Nephron (organoid): ENCODE results near the gene RALGPS1.

Experiments
- H3K27ac Mint-ChIP-seq, 3 experiments: 2 replicates each; pipeline ENCODE4 v1.8.0; 2020; ENCODE audit warnings: mixed read lengths in 3 of 3, mild to moderate bottlenecking in 2 of 3, moderate library complexity in 1 of 3
- H3K27me3 Mint-ChIP-seq: 2 replicates; pipeline ENCODE4 v1.8.0; 2021; ENCODE audit warnings: low read depth, mild to moderate bottlenecking, moderate library complexity, mixed read lengths
- H3K36me3 Mint-ChIP-seq: 2 replicates; pipeline ENCODE4 v1.8.0; 2020; ENCODE audit warnings: low read depth, mixed read lengths
- H3K4me1 Mint-ChIP-seq: 2 replicates; pipeline ENCODE4 v1.8.0; 2020; ENCODE audit warnings: mixed read lengths
- H3K4me3 Mint-ChIP-seq, 3 experiments: 2 replicates each; pipeline ENCODE4 v1.8.0; 2020; ENCODE audit warnings: mild to moderate bottlenecking in 3 of 3, mixed read lengths in 3 of 3, moderate library complexity in 2 of 3
- H3K9me3 Mint-ChIP-seq: 2 replicates; pipeline ENCODE4 v1.8.0; 2020; ENCODE audit warnings: mixed read lengths
- TF ChIP-seq, protein P1 (sequence below), 3 experiments: fragments of 200-600 bp; sonication (generic); IDR thresholded peaks; one replicate each; pipeline ENCODE4 v1.5.0; 2021; ENCODE audit warnings: antibody characterized with exemption in 3 of 3; ENCODE audit not compliant: unreplicated experiment in 3 of 3

RALGPS1 gene

DNA sequence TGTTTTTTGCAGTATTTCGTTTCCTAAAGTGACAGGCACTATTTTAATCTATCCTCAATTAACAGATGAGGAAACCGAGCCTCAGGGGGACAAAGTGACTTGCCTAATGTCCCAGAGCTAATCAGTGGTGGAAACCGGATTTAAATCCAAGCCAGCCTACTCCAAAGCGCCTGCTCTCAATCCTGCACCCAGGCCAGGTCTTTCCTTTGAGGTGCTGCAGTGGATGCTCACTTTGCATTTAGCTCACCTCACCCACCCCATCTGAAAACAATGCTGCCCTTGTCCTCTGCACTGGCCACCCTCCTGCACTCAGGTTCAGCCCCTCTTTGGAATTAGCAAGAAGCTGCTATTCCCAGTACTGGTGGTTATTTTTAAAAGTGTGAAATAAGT lies 191.9 kb downstream of the RALGPS1 start:
- Mint-ChIP-seq H3K27me3 (peaks cover 4% of the 10 kb centered on the region), H3K4me1 (peaks cover 29% of the 10 kb centered on the region), H3K27ac (no peak overlapping the region), H3K36me3 (peaks cover 42% of the 10 kb centered on the region), H3K4me3 (no peak overlapping the region), H3K9me3 (no peaks in the 10 kb centered on the region)
- TF ChIP-seq, protein P1, sequence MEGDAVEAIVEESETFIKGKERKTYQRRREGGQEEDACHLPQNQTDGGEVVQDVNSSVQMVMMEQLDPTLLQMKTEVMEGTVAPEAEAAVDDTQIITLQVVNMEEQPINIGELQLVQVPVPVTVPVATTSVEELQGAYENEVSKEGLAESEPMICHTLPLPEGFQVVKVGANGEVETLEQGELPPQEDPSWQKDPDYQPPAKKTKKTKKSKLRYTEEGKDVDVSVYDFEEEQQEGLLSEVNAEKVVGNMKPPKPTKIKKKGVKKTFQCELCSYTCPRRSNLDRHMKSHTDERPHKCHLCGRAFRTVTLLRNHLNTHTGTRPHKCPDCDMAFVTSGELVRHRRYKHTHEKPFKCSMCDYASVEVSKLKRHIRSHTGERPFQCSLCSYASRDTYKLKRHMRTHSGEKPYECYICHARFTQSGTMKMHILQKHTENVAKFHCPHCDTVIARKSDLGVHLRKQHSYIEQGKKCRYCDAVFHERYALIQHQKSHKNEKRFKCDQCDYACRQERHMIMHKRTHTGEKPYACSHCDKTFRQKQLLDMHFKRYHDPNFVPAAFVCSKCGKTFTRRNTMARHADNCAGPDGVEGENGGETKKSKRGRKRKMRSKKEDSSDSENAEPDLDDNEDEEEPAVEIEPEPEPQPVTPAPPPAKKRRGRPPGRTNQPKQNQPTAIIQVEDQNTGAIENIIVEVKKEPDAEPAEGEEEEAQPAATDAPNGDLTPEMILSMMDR (IDR thresholded peaks at IDR 0.05; ENCODE audit: unreplicated experiment in 3 of 3) = no peak

DNA sequence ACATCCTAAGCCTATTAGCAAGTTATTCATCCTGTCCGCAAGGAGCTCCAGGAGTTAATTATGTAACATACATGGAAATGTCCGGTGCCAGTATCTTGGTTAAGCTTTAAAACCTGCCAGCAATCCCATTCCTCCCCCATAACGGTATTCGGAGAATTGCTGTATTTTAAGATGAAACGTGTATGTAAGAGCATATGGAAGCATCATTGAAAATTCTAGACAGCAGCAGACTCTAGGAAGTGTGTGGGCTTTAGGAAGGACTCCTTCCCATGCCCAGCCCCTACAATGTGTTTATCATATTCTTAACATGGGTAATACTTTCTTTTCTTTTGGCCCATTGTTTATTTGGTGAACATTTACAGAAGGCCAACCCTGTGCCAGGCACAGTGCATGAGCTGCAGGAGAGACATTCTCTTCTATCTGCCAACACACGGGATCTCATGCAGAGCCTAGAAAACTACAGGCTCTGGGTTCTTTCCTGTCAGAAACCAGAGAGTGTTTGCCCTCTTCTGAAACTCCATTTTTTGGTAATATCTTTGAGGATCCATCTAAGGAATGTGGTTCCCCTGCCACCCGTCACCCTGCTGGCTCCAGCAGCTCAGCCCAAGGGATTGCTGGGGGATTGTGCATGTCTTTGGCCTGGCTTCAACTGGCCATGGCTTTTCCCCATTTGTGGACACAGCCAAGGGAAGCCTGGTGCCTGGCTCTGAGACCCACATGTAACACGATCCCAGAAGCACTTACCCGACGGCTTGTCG lies 192.8 kb downstream of the RALGPS1 start:
- TF ChIP-seq, protein P1 (IDR thresholded peaks at IDR 0.05; ENCODE audit: unreplicated experiment in 3 of 3) = no peak
- Mint-ChIP-seq H3K27ac (no peak overlapping the region), H3K9me3 (no peaks in the 10 kb centered on the region), H3K4me1 (peaks cover 22% of the 10 kb centered on the region), H3K27me3 (peaks cover 4% of the 10 kb centered on the region), H3K4me3 (no peak overlapping the region), H3K36me3 (peaks cover 41% of the 10 kb centered on the region)

DNA sequence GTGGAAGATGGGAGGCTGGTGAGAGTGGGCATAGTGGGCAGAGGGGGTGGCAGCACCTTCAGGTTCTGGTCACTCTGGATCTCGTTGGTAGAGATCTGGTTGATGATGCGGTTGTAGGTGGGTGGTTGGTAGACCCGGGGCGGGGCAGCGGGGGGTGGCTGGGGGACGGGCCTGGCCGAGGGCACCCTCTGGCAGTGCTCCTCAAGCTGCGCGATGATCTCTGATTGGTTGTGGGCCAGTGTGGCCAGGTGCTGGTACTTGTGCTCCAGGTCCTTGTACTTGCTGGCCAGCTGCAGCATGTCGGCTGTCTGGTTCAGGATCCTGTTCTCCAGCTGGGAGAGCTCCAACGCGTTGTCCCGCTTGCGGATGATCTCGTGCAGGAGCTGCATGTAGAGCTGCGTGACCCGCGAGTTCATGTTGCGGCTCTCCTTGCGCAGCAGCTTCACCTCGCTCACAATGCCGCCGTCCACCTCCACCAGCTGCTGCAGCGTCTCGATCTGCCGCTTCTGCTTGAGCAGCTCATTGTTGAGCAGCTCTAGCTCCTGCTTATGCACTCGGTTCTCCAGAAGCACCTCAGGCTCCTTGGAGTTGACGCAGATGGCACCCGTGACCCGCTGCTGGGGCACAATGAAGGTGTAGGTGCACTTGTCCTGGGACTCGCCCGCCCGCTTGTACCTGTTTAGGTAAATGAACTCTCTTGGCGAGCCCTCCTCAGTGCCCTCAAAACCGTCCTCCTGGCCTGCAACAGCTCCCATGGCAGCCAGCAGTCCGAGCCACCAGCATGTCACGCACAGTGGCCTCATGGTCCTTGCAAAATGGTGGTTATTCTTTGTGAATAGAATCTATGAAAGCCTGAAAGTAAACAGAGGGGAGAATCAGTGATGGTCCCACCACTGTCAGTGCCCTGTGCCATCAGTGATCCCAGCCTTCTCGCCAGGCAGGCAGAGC lies 193.6 kb downstream of the RALGPS1 start:
- Mint-ChIP-seq H3K4me1 (peaks cover 23% of the 10 kb centered on the region), H3K36me3 (peaks cover 38% of the 10 kb centered on the region), H3K4me3 (no peak overlapping the region), H3K27me3 (peaks cover 4% of the 10 kb centered on the region), H3K9me3 (no peaks in the 10 kb centered on the region), H3K27ac (no peak overlapping the region)
- TF ChIP-seq, protein P1 (IDR thresholded peaks at IDR 0.05; ENCODE audit: unreplicated experiment in 3 of 3) = no peak

DNA sequence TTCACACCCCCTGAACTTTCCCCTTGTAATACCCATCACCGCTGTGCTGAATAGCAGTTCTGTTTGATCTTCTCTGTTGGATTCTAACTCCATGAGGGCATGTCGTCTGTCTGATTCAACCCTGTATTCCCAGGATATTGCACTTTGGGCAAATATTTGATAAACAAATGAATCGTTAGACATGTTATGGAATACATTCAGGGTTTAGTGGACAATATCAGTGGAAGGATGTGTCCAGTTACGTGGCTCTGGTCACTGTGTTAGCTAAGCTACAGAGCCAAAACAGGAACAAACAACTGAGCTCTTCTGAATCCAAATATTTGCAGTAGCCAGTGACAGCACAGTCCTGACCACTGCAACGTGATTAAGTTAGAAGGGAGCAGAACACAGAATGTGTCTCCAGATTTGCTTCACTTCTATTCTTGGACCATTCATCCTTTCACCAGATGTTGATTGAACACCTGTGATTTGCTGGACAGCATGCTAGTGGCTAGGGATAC lies 194.7 kb downstream of the RALGPS1 start:
- H3K4me1 Mint-ChIP-seq = peaks cover 23% of the 10 kb centered on the region
- H3K27ac Mint-ChIP-seq = no peak overlapping the region
- H3K4me3 Mint-ChIP-seq = no peak overlapping the region
- H3K27me3 Mint-ChIP-seq = peaks cover 4% of the 10 kb centered on the region
- peaks cover 35% of the 10 kb centered on the region for H3K36me3 Mint-ChIP-seq
- TF ChIP-seq, protein P1 (IDR thresholded peaks at IDR 0.05; ENCODE audit: unreplicated experiment in 3 of 3) = no peak
- H3K9me3 Mint-ChIP-seq = no peaks in the 10 kb centered on the region

DNA sequence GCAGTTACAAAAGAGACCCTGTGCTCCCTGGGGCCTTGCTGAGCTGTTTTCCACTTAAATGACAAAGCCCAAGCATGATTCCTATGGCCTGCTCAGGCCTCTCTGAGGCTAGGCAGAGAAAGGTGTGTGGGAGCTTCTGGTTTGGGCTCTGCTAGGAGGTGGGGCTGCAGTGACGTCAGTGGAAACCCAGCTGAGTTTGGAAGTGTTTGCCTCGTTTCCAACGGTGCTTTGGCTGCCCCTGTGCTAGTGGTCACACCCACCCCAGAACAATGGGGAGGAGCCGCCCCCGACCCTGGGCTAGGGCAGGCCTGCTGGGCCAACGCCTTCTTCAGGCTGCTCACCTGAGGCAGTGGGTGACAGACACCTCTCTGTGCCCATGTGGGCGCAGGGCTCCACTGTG lies 197.5 kb downstream of the RALGPS1 start:
- H3K36me3 Mint-ChIP-seq = peaks cover 23% of the 10 kb centered on the region
- H3K4me3 Mint-ChIP-seq = no peak overlapping the region
- no peaks in the 10 kb centered on the region for H3K27me3 Mint-ChIP-seq
- peaks cover 16% of the 10 kb centered on the region for H3K4me1 Mint-ChIP-seq
- H3K9me3 Mint-ChIP-seq = no peaks in the 10 kb centered on the region
- no peak overlapping the region for H3K27ac Mint-ChIP-seq
- TF ChIP-seq, protein P1 (IDR thresholded peaks at IDR 0.05; ENCODE audit: unreplicated experiment in 3 of 3) = no peak
